Activated T-helper 2 cell treated with anti-CD3 and anti-CD28 coated beads, Interferon-gamma antibody, Interleukin-2, Interleukin-4, amounts not matched to agents 10 μg/mL and 5 μg/mL and 100 μg/mL, durations not matched to agents 14 hours and 24 hours and 36 hours (primary cell): Measurements from ENCODE around the gene CAMSAP1. TPM values are rescaled to one million over a fixed set of nuclear protein-coding genes. Genes with fewer than 3 reads are reported as not detected.
"Not testable (repeated sequence)": the region's sequence is repeated elsewhere in the genome, so short reads cannot be mapped to it uniquely, and the experiment has no call there.

Source experiments
- DNase-seq: peaks from one replicate; pipeline ENCODE4 v3.0.0; 2021; ENCODE audit warnings: low spot score
- H3K27ac Mint-ChIP-seq: one replicate; pipeline ENCODE4 v1.8.0; 2021; ENCODE audit warnings: mixed read lengths
- H3K27me3 Mint-ChIP-seq: one replicate; pipeline ENCODE4 v1.8.0; 2021; ENCODE audit warnings: low read depth, mixed read lengths
- H3K36me3 Mint-ChIP-seq: one replicate; pipeline ENCODE4 v1.8.0; 2021; ENCODE audit warnings: low read depth, mixed read lengths
- H3K4me1 Mint-ChIP-seq: one replicate; pipeline ENCODE4 v1.8.0; 2021; ENCODE audit warnings: low read depth, mixed read lengths
- H3K4me3 Mint-ChIP-seq: one replicate; pipeline ENCODE4 v1.8.0; 2021; ENCODE audit warnings: low read depth, mild to moderate bottlenecking, moderate library complexity, mixed read lengths
- H3K9me3 Mint-ChIP-seq: one replicate; pipeline ENCODE4 v1.8.0; 2021; ENCODE audit warnings: mixed read lengths
- intact Hi-C: fragments of 100-400 bp; cut with micrococcal nuclease; formaldehyde crosslinking; loops from one replicate; pipeline ENCODE4 v1.15.1; 2023
- total RNA-seq: library from RNA; stranded (reverse); gene quantifications from 2 replicates; pipeline ENCODE4 v1.2.3, GENCODE V29; 2022

Gene CAMSAP1
- total RNA-seq, result 44.2 and 44.4 TPM in 2 replicates

- peak; percentile 90 for DNase-seq
- Mint-ChIP-seq H3K4me1 (peaks cover 40% of the 10 kb centered on the region), H3K9me3 (peaks cover 10% of the 10 kb centered on the region), H3K27ac (peak within 1 kb of the TSS; percentile 81), H3K4me3 (peak within 1 kb of the TSS; percentile 80), H3K27me3 (no peaks in the 10 kb centered on the region), H3K36me3 (peaks cover 72% of the 10 kb centered on the region)
- intact Hi-C loops, result loop anchor here (1.0 to 10.0 kb wide), 4 partner anchors 18 to 337 kb away; partner anchors contain the start of genes QSOX2, TMEM250 and UBAC1
These were observed at the start of gene CAMSAP1 for GRCh38 chr9:135907431-135908092. Gene CAMSAP1 (minus strand): TSS chr9:135907546. CDS start chr9:135907159, 387 bp downstream.

GRCh38 chr9:135956802-135957174 is 49.4 kb upstream of the CAMSAP1 start:
- no peaks in the 10 kb centered on the region for H3K9me3 Mint-ChIP-seq
- peaks cover 14% of the 10 kb centered on the region for H3K4me1 Mint-ChIP-seq
- no peak overlapping the region for H3K4me3 Mint-ChIP-seq
- H3K27ac Mint-ChIP-seq, result no peak overlapping the region
- intact Hi-C loops, result no loop called here
- no peak for DNase-seq
- H3K36me3 Mint-ChIP-seq, result peaks cover 20% of the 10 kb centered on the region
- no peaks in the 10 kb centered on the region for H3K27me3 Mint-ChIP-seq

GRCh38 chr9:135955934-135956801 is 48.8 kb upstream of the CAMSAP1 start:
- peaks cover 10% of the 10 kb centered on the region for H3K4me1 Mint-ChIP-seq
- intact Hi-C loops, result no loop called here
- no peak overlapping the region for H3K4me3 Mint-ChIP-seq
- peaks cover 21% of the 10 kb centered on the region for H3K36me3 Mint-ChIP-seq
- H3K27me3 Mint-ChIP-seq, result no peaks in the 10 kb centered on the region
- no peak for DNase-seq
- no peak overlapping the region for H3K27ac Mint-ChIP-seq
- no peaks in the 10 kb centered on the region for H3K9me3 Mint-ChIP-seq

- H3K27me3 Mint-ChIP-seq, result no peaks in the 10 kb centered on the region
- no peak for DNase-seq
- peaks cover 39% of the 10 kb centered on the region for H3K36me3 Mint-ChIP-seq
- H3K9me3 Mint-ChIP-seq, result no peaks in the 10 kb centered on the region
- H3K4me1 Mint-ChIP-seq, result no peaks in the 10 kb centered on the region
- intact Hi-C loops, result no loop called here
- no peak overlapping the region for H3K4me3 Mint-ChIP-seq
- no peak overlapping the region for H3K27ac Mint-ChIP-seq
These were observed 45.4 kb upstream of the CAMSAP1 start for GRCh38 chr9:135952664-135953206.

- H3K4me1 Mint-ChIP-seq, result no peaks in the 10 kb centered on the region
- H3K27ac Mint-ChIP-seq, result no peak overlapping the region
- peaks cover 42% of the 10 kb centered on the region for H3K36me3 Mint-ChIP-seq
- intact Hi-C loops, result no loop called here
- no peaks in the 10 kb centered on the region for H3K9me3 Mint-ChIP-seq
- DNase-seq, result no peak
- H3K4me3 Mint-ChIP-seq, result no peak overlapping the region
- H3K27me3 Mint-ChIP-seq, result no peaks in the 10 kb centered on the region
These were observed 44.7 kb upstream of the CAMSAP1 start for GRCh38 chr9:135951889-135952663.

GRCh38 chr9:135951310-135951709 is 44.0 kb upstream of the CAMSAP1 start:
- H3K27me3 Mint-ChIP-seq, DNase-seq, H3K9me3 Mint-ChIP-seq, H3K4me3 Mint-ChIP-seq, H3K4me1 Mint-ChIP-seq, H3K27ac Mint-ChIP-seq, intact Hi-C loops: not testable (repeated sequence)
- H3K36me3 Mint-ChIP-seq, result peaks cover 42% of the 10 kb centered on the region

GRCh38 chr9:135950841-135951240 is 43.5 kb upstream of the CAMSAP1 start:
- H3K36me3 Mint-ChIP-seq, result peaks cover 47% of the 10 kb centered on the region
- DNase-seq, H3K27me3 Mint-ChIP-seq, H3K9me3 Mint-ChIP-seq, intact Hi-C loops, H3K27ac Mint-ChIP-seq, H3K4me3 Mint-ChIP-seq, H3K4me1 Mint-ChIP-seq: not testable (repeated sequence)

GRCh38 chr9:135950135-135950682 is 42.9 kb upstream of the CAMSAP1 start:
- H3K27ac Mint-ChIP-seq, result no peak overlapping the region
- H3K36me3 Mint-ChIP-seq, result peaks cover 53% of the 10 kb centered on the region
- H3K27me3 Mint-ChIP-seq, result no peaks in the 10 kb centered on the region
- no peaks in the 10 kb centered on the region for H3K9me3 Mint-ChIP-seq
- no peak for DNase-seq
- H3K4me3 Mint-ChIP-seq, result no peak overlapping the region
- intact Hi-C loops, result no loop called here
- H3K4me1 Mint-ChIP-seq, result no peaks in the 10 kb centered on the region

GRCh38 chr9:135949501-135950134 is 42.3 kb upstream of the CAMSAP1 start:
- peaks cover 54% of the 10 kb centered on the region for H3K36me3 Mint-ChIP-seq
- no peaks in the 10 kb centered on the region for H3K4me1 Mint-ChIP-seq
- H3K4me3 Mint-ChIP-seq, result no peak overlapping the region
- no peaks in the 10 kb centered on the region for H3K9me3 Mint-ChIP-seq
- intact Hi-C loops, result no loop called here
- no peak overlapping the region for H3K27ac Mint-ChIP-seq
- no peaks in the 10 kb centered on the region for H3K27me3 Mint-ChIP-seq
- no peak for DNase-seq

GRCh38 chr9:135948968-135949367 is 41.6 kb upstream of the CAMSAP1 start:
- H3K27me3 Mint-ChIP-seq, result no peaks in the 10 kb centered on the region
- no peak overlapping the region for H3K4me3 Mint-ChIP-seq
- intact Hi-C loops, result no loop called here
- H3K9me3 Mint-ChIP-seq, result no peaks in the 10 kb centered on the region
- peaks cover 55% of the 10 kb centered on the region for H3K36me3 Mint-ChIP-seq
- H3K27ac Mint-ChIP-seq, result no peak overlapping the region
- DNase-seq, result no peak
- no peaks in the 10 kb centered on the region for H3K4me1 Mint-ChIP-seq

- Mint-ChIP-seq H3K4me1 (no peaks in the 10 kb centered on the region), H3K27me3 (no peaks in the 10 kb centered on the region), H3K36me3 (peaks cover 58% of the 10 kb centered on the region), H3K9me3 (no peaks in the 10 kb centered on the region), H3K4me3 (no peak overlapping the region), H3K27ac (no peak overlapping the region)
- DNase-seq, result no peak
- intact Hi-C loops, result no loop called here
These were observed 41.1 kb upstream of the CAMSAP1 start for GRCh38 chr9:135948446-135948845.

GRCh38 chr9:135947582-135947981 is 40.2 kb upstream of the CAMSAP1 start:
- H3K9me3 Mint-ChIP-seq, result no peaks in the 10 kb centered on the region
- peaks cover 59% of the 10 kb centered on the region for H3K36me3 Mint-ChIP-seq
- H3K27ac Mint-ChIP-seq, result no peak overlapping the region
- intact Hi-C loops, result no loop called here
- no peak for DNase-seq
- no peaks in the 10 kb centered on the region for H3K4me1 Mint-ChIP-seq
- H3K27me3 Mint-ChIP-seq, result no peaks in the 10 kb centered on the region
- no peak overlapping the region for H3K4me3 Mint-ChIP-seq
